T-helper 2 cell (primary cell): ENCODE measurements around the gene RNASE8.
"Not testable (repeated sequence)": the region's sequence is repeated elsewhere in the genome, so short reads cannot be mapped to it uniquely, and the experiment has no call there.

Experiments
- DNase-seq, 5 experiments: peaks; one replicate each; pipeline versions ENCODE4 v3.0.0 to v3.0.0-alpha.2; 2012 to 2022
- total RNA-seq, 2 donors: gene quantifications; one replicate each; lab custom pipeline; 2026; lab: John Stamatoyannopoulos, UW

The RNASE8 gene
- total RNA-seq, result 0 reads per million in 2 donors

GRCh38 chr14:21057803-21058675 is at the start of gene RNASE8:
TSS of gene RNASE8 (plus strand) at chr14:21057822. CDS start at chr14:21057893, 71 bp downstream.
- DNase-seq, result no peak

GRCh38 chr14:21009721-21010120 is 47.9 kb upstream of the RNASE8 start:
- not testable (repeated sequence) for DNase-seq

- DNase-seq, result no peak
Observed at GRCh38 chr14:21011136-21011535, 46.5 kb upstream of the RNASE8 start.

GRCh38 chr14:21014761-21015190 is 42.8 kb upstream of the RNASE8 start:
- peak; percentile 52 to 70 (median 64) for DNase-seq

- no peak for DNase-seq
Observed at GRCh38 chr14:21015312-21015711, 42.3 kb upstream of the RNASE8 start.

GRCh38 chr14:21016413-21017190 is 41.0 kb upstream of the RNASE8 start:
- no peak for DNase-seq

GRCh38 chr14:21017528-21018245 is 39.9 kb upstream of the RNASE8 start:
- no peak for DNase-seq

GRCh38 chr14:21018286-21018685 is 39.3 kb upstream of the RNASE8 start:
- DNase-seq, result no peak

GRCh38 chr14:21018781-21019180 is 38.8 kb upstream of the RNASE8 start:
- DNase-seq, result no peak

- no peak for DNase-seq
Observed at GRCh38 chr14:21019366-21019765, 38.3 kb upstream of the RNASE8 start.

- no peak for DNase-seq
Observed at GRCh38 chr14:21020977-21021545, 36.6 kb upstream of the RNASE8 start.

GRCh38 chr14:21022686-21023085 is 34.9 kb upstream of the RNASE8 start:
- no peak for DNase-seq

- DNase-seq, result no peak
Observed at GRCh38 chr14:21023174-21023573, 34.4 kb upstream of the RNASE8 start.

GRCh38 chr14:21023817-21024584 is 33.6 kb upstream of the RNASE8 start:
- DNase-seq, result peak in 1 of 5 experiments; percentile 18

- peak; percentile 47 to 73 (median 66) for DNase-seq
Observed at GRCh38 chr14:21024585-21025370, 32.8 kb upstream of the RNASE8 start, which contains the start of gene NDRG2. TSS of gene NDRG2 (minus strand) at chr14:21025061. CDS start at chr14:21023315, 1,746 bp downstream.

GRCh38 chr14:21025371-21026273 is 32.0 kb upstream of the RNASE8 start:
- no peak for DNase-seq

GRCh38 chr14:21026274-21026987 is 31.2 kb upstream of the RNASE8 start:
- no peak for DNase-seq

- no peak for DNase-seq
Observed at GRCh38 chr14:21026988-21027315, 30.7 kb upstream of the RNASE8 start.

GRCh38 chr14:21029917-21030316 is 27.7 kb upstream of the RNASE8 start, which contains the start of gene TPPP2:
TSS of gene TPPP2 (plus strand) at chr14:21030217. CDS start at chr14:21030582, 365 bp downstream.
- no peak for DNase-seq
